ENCODE results near the gene OR5H2. TPM values are rescaled to one million over a fixed set of nuclear protein-coding genes. Genes with fewer than 3 reads are reported as not detected.

Gene OR5H2
- total RNA-seq, 1 donor from 2014 or later: not detected

- Mint-ChIP-seq H3K4me3 (ENCODE audit: unreplicated experiment) (no peak overlapping the region), H3K4me1 (ENCODE audit: low read depth, unreplicated experiment) (no peaks in the 10 kb centered on the region), H3K27me3 (ENCODE audit: unreplicated experiment) (no peaks in the 10 kb centered on the region), H3K27ac (ENCODE audit: unreplicated experiment) (no peak overlapping the region), H3K9me3 (ENCODE audit: unreplicated experiment) (no peaks in the 10 kb centered on the region), H3K36me3 (ENCODE audit: unreplicated experiment) (no peaks in the 10 kb centered on the region)
- DNase-seq: no peak
- TF ChIP-seq, protein P1, sequence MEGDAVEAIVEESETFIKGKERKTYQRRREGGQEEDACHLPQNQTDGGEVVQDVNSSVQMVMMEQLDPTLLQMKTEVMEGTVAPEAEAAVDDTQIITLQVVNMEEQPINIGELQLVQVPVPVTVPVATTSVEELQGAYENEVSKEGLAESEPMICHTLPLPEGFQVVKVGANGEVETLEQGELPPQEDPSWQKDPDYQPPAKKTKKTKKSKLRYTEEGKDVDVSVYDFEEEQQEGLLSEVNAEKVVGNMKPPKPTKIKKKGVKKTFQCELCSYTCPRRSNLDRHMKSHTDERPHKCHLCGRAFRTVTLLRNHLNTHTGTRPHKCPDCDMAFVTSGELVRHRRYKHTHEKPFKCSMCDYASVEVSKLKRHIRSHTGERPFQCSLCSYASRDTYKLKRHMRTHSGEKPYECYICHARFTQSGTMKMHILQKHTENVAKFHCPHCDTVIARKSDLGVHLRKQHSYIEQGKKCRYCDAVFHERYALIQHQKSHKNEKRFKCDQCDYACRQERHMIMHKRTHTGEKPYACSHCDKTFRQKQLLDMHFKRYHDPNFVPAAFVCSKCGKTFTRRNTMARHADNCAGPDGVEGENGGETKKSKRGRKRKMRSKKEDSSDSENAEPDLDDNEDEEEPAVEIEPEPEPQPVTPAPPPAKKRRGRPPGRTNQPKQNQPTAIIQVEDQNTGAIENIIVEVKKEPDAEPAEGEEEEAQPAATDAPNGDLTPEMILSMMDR (IDR thresholded peaks at IDR 0.05; ENCODE audit: partially characterized antibody, unreplicated experiment): no peak
Measured at GRCh38 chr3:98322101-98322500, 39.8 kb downstream of the OR5H2 start.

- Mint-ChIP-seq H3K27me3 (ENCODE audit: unreplicated experiment) (peaks cover 3% of the 10 kb centered on the region), H3K4me1 (ENCODE audit: low read depth, unreplicated experiment) (no peaks in the 10 kb centered on the region), H3K9me3 (ENCODE audit: unreplicated experiment) (no peaks in the 10 kb centered on the region), H3K36me3 (ENCODE audit: unreplicated experiment) (no peaks in the 10 kb centered on the region), H3K27ac (ENCODE audit: unreplicated experiment) (no peak overlapping the region), H3K4me3 (ENCODE audit: unreplicated experiment) (no peak overlapping the region)
- TF ChIP-seq, protein P1 (IDR thresholded peaks at IDR 0.05; ENCODE audit: partially characterized antibody, unreplicated experiment): no peak
- no peak for DNase-seq
Measured at GRCh38 chr3:98322686-98323085, 40.4 kb downstream of the OR5H2 start.

GRCh38 chr3:98323425-98323824 is 41.1 kb downstream of the OR5H2 start:
- TF ChIP-seq, protein P1 (IDR thresholded peaks at IDR 0.05; ENCODE audit: partially characterized antibody, unreplicated experiment): no peak
- Mint-ChIP-seq H3K27me3 (ENCODE audit: unreplicated experiment) (peaks cover 3% of the 10 kb centered on the region), H3K36me3 (ENCODE audit: unreplicated experiment) (no peaks in the 10 kb centered on the region), H3K27ac (ENCODE audit: unreplicated experiment) (no peak overlapping the region), H3K4me3 (ENCODE audit: unreplicated experiment) (no peak overlapping the region), H3K9me3 (ENCODE audit: unreplicated experiment) (no peaks in the 10 kb centered on the region), H3K4me1 (ENCODE audit: low read depth, unreplicated experiment) (no peaks in the 10 kb centered on the region)
- DNase-seq: no peak

DNA sequence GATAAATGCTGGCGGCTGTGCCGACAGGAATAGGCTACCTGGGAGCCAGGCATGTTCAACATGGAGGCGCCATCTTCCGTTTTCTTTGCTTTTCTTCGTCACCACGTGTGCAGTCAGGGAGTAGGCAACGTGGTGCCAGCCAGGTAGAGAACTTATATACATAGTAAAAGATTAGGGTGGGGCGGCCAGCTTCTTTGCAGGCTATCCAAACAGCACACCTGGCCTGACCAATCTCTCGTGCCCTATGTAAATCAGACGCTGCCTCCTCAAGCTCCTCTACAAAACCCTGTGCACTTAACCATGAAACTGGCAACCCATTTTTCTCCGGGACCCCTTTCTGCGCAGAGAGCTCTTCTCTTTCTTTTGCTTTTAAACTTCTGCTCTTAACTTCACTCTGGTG is 42.8 kb downstream of the OR5H2 start:
- Mint-ChIP-seq H3K36me3 (ENCODE audit: unreplicated experiment) (no peaks in the 10 kb centered on the region), H3K9me3 (ENCODE audit: unreplicated experiment) (no peaks in the 10 kb centered on the region), H3K4me1 (ENCODE audit: low read depth, unreplicated experiment) (no peaks in the 10 kb centered on the region), H3K4me3 (ENCODE audit: unreplicated experiment) (peak overlapping the region; percentile 73), H3K27ac (ENCODE audit: unreplicated experiment) (no peak overlapping the region), H3K27me3 (ENCODE audit: unreplicated experiment) (peaks cover 3% of the 10 kb centered on the region)
- TF ChIP-seq, protein P1 (IDR thresholded peaks at IDR 0.05; ENCODE audit: partially characterized antibody, unreplicated experiment): no peak
- no peak for DNase-seq

GRCh38 chr3:98326105-98326893 is 44.0 kb downstream of the OR5H2 start:
- TF ChIP-seq, protein P1 (IDR thresholded peaks at IDR 0.05; ENCODE audit: partially characterized antibody, unreplicated experiment): no peak
- no peaks in the 10 kb centered on the region for H3K36me3 Mint-ChIP-seq (ENCODE audit: unreplicated experiment)
- no peaks in the 10 kb centered on the region for H3K4me1 Mint-ChIP-seq (ENCODE audit: low read depth, unreplicated experiment)
- no peaks in the 10 kb centered on the region for H3K9me3 Mint-ChIP-seq (ENCODE audit: unreplicated experiment)
- DNase-seq: no peak
- H3K27ac Mint-ChIP-seq (ENCODE audit: unreplicated experiment): no peak overlapping the region
- H3K4me3 Mint-ChIP-seq (ENCODE audit: unreplicated experiment): no peak overlapping the region
- H3K27me3 Mint-ChIP-seq (ENCODE audit: unreplicated experiment): peaks cover 3% of the 10 kb centered on the region
